HepG2 (cell line): Measurements from ENCODE around the gene TTC16.

Experiments used
- ARID2 ChIP-seq: sonication (generic); formaldehyde crosslinking; IDR thresholded peaks from 2 replicates; pipeline ENCODE4 v1.8.1; 2022; ENCODE audit warnings: mild to moderate bottlenecking, missing genetic modification reagents, borderline replicate concordance
- POLR2AphosphoS2 ChIP-seq: IDR thresholded peaks from 2 replicates; pipeline ENCODE4 v1.6.1; 2011; ENCODE audit warnings: low read depth, low read length, improper control_type of control experiment
- YY1 ChIP-seq: IDR thresholded peaks from 2 replicates; pipeline ENCODE4 v1.6.1; 2011; ENCODE audit warnings: low read length, low read depth, moderate library complexity, mild to moderate bottlenecking; ENCODE audit not compliant: insufficient read depth, insufficient replicate concordance
- TF ChIP-seq, protein P1 (sequence below): sonication (generic); formaldehyde crosslinking; IDR thresholded peaks from 2 replicates; pipeline ENCODE4 v1.8.0; 2022; ENCODE audit warnings: mild to moderate bottlenecking, missing genetic modification reagents

- no peak for TF ChIP-seq YY1
- no peak for TF ChIP-seq POLR2AphosphoS2
- TF ChIP-seq, protein P1, sequence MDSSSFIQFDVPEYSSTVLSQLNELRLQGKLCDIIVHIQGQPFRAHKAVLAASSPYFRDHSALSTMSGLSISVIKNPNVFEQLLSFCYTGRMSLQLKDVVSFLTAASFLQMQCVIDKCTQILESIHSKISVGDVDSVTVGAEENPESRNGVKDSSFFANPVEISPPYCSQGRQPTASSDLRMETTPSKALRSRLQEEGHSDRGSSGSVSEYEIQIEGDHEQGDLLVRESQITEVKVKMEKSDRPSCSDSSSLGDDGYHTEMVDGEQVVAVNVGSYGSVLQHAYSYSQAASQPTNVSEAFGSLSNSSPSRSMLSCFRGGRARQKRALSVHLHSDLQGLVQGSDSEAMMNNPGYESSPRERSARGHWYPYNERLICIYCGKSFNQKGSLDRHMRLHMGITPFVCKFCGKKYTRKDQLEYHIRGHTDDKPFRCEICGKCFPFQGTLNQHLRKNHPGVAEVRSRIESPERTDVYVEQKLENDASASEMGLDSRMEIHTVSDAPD (CRISPR knock-in tag): no peak
- TF ChIP-seq ARID2 (CRISPR knock-in tag): no peak
These were observed 37.3 kb downstream of the TTC16 start for GRCh38 chr9:127753148-127753547.
